ENCODE results near the gene ECT2L.
"Not testable (repeated sequence)": the region's sequence is repeated elsewhere in the genome, so short reads cannot be mapped to it uniquely, and the experiment has no call there.

ECT2L gene

DNA sequence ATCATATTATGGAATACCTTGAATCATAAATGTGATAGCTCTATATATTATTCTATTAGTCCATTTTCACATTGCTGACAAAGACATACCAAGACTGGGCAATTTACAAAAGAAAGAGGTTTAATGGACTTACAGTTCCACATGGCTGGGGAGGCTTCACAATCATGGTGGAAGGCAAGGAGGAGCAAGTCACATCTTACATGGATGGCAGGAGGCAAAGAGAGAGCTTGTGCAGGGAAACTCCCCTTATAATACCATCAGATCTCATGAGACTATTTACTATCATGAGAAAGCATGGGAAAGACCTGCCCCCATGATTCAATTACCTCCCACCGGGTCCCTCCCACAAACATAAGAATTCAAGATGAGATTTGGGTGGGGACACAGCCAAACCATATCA, 141.0 kb downstream of the ECT2L start:
- not testable (repeated sequence) for DNase-seq (ENCODE audit: low read depth)

DNA sequence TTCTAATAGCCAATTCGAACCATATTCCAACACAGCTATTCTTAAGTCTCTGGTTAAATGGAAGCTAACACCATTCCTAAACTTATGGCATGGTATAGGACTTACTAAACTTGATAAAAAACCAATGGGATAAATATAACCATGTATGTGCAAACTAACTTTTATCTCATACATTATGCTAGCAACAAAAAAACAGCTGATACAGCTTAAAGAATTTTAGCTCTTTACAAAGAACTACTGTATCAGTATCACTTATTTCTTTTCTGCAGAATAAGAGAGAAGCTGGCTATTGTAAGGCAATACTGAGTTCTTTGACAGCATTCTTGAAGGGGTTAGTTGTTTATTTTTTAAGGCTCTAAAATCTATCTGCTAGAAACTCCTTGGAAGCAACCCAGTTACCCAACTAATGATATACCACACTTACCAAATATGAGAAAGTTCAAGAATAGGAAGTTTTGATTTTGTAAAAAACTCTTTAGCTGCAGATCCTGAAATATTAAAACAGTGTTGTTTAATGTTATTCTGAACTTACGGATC, 147.3 kb downstream of the ECT2L start:
- DNase-seq (ENCODE audit: low read depth), result no peak

DNA sequence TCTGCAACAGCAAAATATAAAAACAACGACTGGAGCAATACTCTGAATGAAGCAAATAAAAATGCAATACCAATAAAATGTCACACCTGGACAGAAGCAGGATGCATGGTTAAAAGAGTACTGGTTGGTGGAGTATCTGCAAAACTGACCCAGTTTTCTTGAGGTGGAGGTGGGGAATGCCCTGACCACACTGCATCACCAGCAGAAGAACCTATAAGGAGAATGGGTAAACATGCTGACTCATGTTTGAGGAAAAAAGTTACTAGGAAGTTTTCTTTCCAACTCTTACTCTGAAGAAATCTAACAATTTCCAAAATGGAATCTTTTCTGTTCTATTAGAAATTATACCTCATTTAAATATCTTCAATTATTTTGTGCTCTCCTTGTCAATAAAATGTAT, 148.5 kb downstream of the ECT2L start:
- DNase-seq (ENCODE audit: low read depth), result no peak

DNA sequence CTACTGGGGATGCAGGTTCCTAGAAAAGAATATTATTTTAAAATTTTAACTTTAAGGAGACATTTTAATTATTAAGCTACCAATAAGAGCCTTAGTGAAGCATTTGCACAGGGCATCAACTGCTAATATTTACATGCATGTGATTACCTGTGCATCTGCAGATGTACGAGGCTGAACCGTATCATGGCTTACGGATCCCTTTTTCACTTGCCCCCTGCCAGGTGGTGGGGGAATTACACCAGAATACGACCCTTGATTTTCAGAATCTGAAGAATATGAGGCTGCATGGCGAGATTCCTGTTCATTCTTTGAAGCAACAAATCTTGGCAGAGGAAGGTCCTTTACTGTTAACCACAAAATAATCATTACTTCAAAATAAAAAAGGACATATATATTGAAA, 149.5 kb downstream of the ECT2L start:
- no peak for DNase-seq (ENCODE audit: low read depth)

DNA sequence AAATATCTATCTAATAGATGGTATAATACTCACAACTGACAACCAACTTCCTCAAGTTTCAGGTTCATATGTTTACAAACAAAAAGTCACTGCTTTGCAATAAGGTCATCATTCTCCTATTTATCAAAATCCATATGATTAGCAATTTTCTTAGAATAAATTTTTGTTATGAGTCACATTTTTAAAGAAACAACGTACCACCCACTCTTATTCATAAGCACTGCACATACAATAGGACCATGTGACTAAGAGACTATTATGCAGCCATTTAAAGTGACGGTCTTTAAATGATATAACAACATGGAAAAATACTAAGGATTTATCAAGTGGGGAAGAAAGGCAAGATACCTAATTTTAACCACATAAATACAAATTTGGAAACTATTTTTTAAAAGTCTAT, 152.1 kb downstream of the ECT2L start:
- no peak for DNase-seq (ENCODE audit: low read depth)

DNA sequence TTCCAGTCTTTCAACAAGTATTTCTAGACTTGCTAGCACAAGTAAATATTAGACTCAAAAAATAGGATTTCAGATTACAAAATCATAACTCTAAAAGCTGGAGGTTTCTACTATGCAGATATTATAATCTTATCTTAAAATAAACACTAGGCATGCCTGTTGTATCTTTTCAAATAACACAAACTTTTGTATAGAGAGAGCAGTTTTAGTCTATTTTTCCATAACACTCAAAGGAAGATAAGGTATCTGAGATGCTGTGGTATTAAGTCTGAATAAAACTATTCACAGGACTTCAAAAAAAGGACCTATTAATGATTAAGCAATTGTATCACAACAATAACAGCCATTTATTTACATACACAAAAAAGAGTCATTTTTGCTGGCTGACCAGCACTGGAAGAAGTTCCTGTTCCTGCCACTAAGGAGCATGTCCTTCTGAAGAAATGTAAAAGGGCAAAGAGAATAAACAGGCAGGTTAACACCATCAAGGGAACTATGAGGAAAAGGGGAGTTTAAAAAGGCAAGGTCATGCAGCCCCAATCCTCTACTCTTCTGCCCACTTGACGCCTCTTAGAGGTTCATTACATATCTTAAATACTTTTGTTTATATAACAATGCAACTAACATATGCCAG, 152.8 kb downstream of the ECT2L start:
- no peak for DNase-seq (ENCODE audit: low read depth)

DNA sequence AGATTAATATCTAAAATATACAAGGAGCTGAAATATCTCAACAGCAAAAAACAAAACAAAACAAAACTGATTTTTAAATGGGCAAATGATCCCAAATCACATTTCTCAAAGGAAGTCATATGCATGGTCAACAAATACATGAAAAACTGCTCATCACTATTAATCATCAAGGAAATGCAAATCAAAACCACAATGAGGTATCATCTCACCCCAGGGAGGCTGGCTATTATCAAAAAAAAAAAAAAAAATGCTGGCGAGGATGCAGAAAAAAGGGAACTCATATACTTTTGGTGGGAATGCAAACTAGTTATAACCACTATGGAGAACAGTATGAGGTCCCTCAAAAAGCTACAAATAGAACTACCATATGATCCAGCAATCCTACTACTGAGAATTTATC, 157.6 kb downstream of the ECT2L start:
- no peak for DNase-seq (ENCODE audit: low read depth)

Measured in activated gamma-delta T cell treated with anti-CD3 and anti-CD28 coated beads, Interleukin-2, amount 50 U/mL, for 16 hours (primary cell).